SU-DHL-6 (cell line): ENCODE measurements around the gene MYO1D.
"Not testable (repeated sequence)": the region's sequence is repeated elsewhere in the genome, so short reads cannot be mapped to it uniquely, and the experiment has no call there.

Experiments
- EZH2phosphoT487 ChIP-seq: fragments of 200-600 bp; sonication (generic), shearing (Covaris generic); conservative IDR thresholded peaks from 2 replicates; pipeline ENCODE4 v1.6.1; 2018; ENCODE audit warnings: mild to moderate bottlenecking, antibody characterized with exemption, low read length, moderate library complexity, mixed read lengths
- TF ChIP-seq, protein P1 (sequence below): fragments of 200-600 bp; sonication (generic); IDR thresholded peaks from one replicate; pipeline ENCODE4 v1.5.1; 2017; ENCODE audit warnings: antibody characterized with exemption, mild to moderate bottlenecking, low read length, moderate library complexity; ENCODE audit not compliant: insufficient read depth, poor library complexity, severe bottlenecking

DNA sequence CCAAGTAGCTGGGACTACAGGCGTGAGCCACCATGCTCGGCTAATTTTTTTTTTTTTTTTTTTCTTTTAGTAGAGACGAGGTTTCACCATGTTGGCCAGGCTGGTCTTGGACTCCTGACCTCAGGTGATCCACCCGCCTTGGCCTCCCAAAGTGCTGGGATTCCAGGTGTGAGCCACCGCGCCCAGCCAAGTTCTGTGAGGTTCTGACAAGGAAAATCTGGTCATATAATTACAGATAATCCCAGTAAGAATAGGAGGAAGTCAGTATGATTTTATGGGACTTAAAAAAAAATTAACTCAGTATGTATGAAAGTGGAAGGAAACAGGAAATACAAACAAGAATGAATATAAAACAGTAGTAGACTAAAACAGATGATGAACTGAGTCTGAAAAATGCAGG is 426.5 kb downstream of the MYO1D start:
- TF ChIP-seq, protein P1, sequence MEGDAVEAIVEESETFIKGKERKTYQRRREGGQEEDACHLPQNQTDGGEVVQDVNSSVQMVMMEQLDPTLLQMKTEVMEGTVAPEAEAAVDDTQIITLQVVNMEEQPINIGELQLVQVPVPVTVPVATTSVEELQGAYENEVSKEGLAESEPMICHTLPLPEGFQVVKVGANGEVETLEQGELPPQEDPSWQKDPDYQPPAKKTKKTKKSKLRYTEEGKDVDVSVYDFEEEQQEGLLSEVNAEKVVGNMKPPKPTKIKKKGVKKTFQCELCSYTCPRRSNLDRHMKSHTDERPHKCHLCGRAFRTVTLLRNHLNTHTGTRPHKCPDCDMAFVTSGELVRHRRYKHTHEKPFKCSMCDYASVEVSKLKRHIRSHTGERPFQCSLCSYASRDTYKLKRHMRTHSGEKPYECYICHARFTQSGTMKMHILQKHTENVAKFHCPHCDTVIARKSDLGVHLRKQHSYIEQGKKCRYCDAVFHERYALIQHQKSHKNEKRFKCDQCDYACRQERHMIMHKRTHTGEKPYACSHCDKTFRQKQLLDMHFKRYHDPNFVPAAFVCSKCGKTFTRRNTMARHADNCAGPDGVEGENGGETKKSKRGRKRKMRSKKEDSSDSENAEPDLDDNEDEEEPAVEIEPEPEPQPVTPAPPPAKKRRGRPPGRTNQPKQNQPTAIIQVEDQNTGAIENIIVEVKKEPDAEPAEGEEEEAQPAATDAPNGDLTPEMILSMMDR, result not testable (repeated sequence)
- TF ChIP-seq EZH2phosphoT487, result not testable (repeated sequence)
